Fibroblast of the conjunctiva (primary cell): Measurements from ENCODE around the gene USP5.
"Not testable (repeated sequence)": the region's sequence is repeated elsewhere in the genome, so short reads cannot be mapped to it uniquely, and the experiment has no call there.

Experiments
- DNase-seq: peaks from one replicate; pipeline ENCODE4 v3.0.0-alpha.2; 2010; ENCODE audit warnings: low read depth

Gene USP5

DNA sequence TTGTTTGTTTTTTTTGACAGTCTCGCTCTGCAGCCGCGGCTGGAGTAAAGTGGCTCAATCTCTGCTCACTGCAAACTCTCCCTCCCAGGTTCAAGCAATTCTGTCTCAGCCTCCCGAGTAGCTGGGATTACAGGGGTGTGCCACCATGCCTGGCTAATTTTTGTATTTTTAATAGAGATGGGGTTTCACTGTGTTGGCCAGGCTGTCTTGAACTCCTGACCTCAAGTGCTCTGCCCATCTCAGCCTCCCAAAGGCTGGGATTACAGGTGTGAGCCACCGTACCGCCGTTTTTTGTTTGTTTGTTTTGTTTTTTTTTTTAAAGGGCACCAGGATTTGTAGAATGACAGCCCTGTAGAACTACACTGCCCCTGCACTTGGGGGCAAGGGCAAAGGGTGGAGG, 36.8 kb downstream of the USP5 start:
- DNase-seq: not testable (repeated sequence)

DNA sequence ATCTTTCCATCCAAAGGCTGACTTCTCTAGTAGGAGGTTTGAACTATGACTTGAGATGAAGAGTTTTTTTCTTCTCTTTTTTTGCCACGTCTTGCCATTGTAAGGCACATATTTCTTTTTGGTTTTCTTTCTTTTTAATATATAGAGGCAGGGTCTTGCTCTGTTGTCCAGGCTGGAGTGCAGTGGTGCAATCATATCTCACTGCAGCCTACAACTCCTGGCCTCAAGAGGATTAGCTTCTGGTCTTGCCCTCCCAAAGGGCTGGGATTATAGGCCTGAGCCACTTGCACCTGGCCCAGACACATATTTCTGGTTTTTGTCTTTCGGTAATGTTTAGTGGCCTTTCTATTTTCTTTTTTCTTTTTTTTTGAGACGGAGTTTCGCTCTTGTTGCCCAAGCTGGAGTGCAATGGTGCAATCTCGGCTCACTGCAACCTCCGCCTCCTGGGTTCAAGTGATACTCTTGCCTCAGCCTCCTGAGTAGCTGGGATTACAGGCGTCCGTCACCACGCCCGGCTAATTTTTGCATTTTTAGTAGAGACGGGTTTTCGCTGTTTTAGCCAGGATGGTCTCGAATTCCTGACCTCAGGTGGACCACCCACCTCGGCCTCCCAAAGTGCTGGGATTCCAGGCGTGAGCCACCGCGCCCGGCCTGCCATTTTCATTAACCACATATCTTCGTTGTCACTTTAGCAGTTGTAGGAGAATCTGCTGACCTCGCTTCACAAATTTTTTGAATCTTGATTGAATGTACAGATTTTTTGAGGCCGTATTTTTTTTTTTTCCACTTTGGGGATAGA, 38.0 kb downstream of the USP5 start:
- DNase-seq: not testable (repeated sequence)

DNA sequence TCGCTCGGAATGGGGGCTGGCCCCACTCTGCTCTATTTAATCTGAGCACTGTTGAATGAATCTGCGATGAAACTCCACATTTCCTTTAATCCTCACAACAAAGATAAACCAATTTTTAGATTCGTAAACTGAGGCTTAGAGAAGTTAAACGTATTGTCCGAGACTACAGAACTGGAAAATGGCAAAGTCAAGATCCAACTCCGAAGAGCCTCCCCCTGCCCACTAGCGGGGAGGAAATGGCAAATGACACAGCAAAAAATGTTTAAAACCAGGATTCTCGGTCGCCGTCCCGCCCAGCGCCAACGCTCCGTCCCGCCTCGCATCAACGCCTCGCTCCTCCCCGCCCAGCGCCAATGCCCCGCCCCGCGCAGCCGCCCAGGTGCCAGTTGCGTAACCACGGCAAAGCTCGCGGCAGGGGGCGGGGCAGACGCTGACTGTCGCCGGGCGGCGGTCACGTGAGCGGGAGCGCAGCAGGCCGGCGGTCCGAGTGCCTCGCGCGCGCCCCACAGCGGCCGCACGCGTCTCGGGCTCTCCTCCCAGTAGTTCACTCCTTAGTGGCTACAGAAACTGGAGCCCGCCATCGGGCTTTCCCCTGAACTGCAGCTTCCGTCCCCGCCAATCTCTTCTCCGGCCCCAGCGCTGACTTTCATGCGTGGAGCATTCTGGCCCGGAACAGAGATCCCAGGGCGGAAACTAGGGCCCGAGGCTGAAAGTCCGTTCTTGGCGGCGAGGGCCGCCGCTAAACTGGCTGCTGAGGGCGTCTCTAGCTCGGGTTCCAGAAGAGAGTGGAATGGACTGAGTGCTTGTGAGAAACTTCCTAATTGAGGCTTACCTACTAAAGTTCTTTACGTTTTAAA, 39.1 kb downstream of the USP5 start:
- peak; percentile 94 for DNase-seq

DNA sequence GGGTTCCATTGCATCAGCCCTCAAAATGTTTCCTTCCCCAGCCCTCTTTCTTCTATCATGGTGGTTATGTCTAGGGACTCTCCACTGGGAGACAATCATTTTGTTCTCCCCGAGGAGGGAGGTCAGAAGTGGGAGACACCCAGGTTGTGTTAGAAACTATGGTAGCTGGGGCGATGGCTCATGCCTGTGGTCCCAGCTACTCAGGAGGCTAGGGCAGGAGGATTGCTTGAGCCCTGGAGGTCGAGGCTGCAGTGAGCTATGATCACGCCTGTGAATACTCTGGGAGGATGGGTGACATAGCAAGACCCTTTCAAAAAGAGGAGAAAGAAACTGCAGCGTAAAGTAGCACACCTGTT, 39.7 kb downstream of the USP5 start:
- DNase-seq: no peak

DNA sequence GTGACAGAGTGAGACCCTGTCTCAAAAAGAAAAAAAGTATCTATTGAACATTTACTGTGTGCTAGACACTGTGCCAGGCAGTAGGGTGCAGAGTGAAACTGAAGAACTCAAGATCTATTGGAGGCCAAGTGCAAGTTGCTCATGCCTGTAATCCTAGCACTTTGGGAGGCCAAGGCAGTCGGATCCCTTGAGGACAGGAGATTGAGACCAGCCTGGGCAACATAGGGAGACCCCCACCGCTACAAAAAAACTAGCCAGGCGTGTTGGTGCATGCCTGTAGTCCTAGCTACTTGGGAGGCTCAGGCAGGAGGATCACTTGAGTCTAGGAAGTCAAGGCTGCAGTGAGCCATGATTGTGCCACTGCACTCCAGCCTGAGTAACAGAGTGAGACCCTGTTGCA, 40.7 kb downstream of the USP5 start:
- DNase-seq: not testable (repeated sequence)

DNA sequence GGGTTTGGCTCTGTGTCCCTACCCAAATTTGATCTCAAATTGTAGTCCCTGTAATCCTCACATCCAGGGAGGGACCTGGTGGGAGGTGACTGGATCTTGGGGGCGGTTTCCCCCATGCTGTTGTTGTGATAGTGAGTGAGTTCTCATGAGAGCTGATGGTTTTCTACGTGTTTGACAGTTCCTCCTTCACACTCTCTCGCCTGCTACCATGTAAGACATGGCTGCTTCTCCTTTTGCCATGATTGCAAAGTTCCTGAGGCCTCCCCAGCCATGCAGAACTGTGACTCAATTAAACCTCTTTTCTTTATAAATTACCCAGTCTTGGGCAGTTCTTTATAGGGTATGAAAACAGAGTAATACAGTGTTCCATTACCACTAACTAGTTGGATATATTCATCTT, 42.4 kb downstream of the USP5 start:
- DNase-seq: no peak

DNA sequence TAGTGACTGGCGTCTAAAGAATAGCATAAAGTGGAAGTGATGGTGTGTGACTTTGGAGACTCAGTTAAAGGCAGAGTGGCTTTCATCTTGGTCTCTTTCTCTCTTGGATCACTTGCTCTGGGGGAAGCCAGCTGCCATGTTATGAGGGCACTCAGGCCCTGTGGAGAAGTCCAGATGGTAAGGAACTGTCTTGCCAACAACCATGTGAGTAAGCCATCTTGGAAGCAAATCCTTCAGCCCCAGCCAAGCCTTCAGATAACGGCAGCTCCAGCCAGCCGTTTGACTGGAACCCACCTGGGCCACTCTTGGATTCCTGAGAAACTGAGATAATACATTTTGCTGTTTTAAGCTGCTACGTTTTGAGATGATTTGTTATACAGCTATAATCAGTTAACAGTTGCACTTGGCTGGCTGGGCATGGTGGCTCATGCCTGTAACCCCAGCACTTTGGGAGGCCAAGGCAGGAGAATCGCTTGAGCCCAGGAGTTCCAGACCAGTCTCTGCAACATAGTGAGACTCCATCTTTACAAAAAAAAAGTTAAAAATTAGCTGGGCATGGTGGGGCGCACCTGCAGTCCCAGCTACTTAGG, 45.0 kb downstream of the USP5 start:
- no peak for DNase-seq

DNA sequence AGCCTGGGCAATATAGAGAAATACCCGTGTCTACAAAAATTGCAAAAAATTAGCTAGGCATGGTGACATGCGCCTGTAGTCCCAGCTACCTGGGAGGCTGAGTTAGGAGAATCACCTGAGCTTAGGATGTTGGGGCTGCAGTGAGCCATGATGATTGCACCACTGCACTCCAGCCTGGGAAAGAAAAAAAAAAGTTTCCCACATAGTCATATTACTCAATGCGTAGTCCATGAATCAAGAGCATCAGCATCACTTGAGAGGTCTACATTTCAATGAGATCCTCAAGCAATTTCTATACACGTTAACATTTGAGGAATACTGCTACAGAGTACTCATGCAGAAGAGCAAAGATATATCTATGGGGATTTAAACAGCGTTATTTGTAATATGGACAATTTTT, 47.5 kb downstream of the USP5 start:
- DNase-seq: no peak

DNA sequence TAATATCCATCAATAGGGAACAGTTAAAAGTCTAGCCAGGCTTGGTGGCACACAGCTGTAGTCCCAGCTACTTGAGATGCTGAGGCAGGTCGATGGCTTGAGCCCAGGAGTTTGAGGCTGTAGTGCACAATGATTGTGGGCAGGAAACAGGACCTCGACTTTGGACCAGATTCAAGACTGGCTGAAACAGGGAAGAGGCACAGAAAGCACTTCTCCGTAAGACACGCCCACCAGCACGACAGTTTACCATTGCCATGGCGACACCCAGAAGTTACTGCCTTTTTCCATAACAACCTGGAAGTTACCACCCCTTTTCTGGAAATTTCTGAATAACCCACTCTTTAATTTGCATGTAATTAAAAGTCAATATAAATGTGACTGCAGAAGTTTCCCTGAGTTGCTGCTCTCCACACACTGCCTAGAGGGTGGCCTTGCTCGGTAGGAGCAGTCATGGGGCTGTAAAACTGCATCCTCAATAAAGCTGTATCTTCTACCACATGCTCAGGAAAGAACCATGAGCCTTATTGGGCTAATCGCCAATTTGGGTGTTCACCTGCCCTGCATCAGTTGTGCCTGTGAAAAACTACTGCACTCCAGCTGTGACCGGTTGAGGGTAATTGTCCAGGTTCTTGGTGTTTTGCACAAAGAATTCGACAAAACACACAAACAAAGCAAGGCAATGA, 48.0 kb downstream of the USP5 start:
- DNase-seq: no peak

DNA sequence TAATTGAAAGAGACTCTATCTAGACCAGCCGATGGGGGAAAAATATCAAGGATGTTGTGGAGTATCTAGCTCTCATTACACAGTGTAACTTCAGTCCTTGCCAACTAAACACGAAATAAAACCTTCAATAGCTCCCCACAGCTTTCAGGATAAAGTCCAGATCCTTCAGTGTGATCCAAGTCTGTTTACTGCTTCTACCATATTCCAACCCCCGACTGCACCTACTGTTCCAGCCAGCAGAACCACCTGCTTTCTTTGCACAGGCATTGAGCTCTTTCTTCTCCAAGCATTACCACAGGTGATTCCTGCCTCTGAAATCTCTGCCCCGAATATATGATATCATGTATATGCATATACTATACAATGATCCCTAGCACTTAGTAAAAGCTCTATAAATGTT, 50.5 kb downstream of the USP5 start:
- DNase-seq: no peak

DNA sequence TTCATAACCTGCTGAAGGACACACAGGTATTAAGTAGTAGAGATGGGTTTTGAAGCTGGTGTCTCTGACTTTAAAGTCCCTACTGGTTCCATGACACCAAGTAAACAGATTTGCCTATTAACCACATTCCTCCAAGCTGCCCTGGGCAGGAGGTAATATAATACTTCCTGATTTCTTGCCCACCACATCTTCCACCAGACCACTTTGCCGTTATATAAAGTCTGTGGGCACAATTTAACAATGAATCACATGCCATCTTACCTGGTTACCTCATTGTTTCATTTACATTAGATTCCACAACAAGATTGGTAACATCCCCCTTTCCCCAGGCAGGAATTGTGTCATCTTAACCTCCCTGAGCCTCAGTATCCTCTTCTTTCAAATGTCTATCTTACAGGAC, 51.8 kb downstream of the USP5 start:
- no peak for DNase-seq

DNA sequence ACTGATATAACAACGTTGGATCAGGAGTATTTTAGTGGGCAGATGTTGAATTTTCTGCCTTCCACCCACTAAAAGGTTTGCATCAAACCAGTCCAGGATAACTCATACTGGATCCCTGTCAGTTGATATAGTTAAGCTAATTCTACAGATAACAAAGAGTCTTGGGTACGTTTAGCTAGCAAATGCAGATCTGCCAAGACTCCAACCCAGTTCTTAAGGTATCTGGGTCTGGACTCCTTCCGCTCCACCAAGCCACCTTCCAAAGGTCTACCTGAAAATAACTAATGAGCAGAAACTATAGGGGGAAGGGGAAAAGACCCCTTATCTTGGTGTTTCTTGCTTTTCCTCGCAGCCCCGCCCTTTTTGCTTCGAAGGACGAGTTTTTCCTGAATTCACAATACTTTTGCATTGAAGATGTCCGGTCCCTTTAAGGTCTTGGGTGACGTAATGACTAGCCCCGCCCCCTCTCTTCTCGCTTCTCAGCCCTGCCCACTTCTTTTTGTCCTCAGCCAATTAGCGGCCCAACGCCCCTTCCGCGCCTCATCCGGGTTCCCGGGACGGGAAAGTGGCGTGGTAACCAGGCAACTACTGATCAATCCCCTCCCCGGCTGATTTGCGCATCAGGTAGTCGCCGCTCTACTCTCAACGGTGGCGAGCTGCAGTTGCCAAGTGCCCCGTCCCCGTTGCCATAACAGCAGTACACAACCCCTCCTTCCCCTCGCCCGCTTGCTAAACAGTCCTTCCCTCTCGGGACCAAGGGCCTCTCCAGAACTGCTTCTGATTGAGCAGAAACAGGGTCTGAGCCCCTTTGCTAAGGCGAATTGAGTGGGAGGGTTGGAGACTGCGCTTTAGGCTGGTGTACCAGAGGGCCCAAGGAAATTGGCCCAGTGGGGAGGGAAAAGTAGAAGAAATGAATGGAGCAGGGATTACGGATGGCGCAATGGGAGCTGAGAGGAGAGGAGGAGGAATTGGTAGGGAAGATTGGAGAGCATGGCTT, 52.6 kb downstream of the USP5 start, which contains the start of gene LRRC23:
Gene LRRC23, plus strand, starts transcription at position 543 of the 997 bp plus-strand sequence. CDS start 812 bp downstream, outside the sequence.
- peak; percentile 91 for DNase-seq

DNA sequence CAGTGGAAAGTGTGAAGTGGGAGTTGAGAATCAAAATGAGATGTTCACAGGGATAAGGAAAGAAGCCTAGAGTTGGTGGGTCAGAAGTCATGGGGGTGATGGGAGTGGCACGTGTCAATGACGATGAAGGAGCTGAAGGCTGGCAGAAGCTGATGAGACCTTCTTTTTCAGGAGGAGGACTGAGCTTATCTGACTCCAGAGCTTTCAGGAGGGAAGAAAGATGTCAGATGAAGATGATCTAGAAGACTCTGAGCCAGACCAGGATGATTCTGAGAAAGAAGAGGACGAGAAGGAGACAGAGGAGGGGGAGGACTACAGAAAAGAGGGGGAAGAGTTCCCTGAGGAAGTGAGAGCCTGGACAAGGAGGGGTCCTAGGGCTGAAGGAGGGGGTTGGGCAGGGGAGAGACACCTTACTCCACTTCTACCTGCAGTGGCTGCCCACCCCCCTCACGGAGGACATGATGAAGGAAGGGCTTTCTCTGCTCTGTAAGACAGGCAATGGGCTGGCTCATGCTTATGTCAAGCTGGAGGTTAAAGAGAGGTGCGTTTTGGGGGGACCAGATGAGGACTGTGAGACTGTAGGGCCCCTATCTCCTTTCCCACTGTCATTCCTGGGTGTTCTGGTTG, 53.6 kb downstream of the USP5 start:
- no peak for DNase-seq

DNA sequence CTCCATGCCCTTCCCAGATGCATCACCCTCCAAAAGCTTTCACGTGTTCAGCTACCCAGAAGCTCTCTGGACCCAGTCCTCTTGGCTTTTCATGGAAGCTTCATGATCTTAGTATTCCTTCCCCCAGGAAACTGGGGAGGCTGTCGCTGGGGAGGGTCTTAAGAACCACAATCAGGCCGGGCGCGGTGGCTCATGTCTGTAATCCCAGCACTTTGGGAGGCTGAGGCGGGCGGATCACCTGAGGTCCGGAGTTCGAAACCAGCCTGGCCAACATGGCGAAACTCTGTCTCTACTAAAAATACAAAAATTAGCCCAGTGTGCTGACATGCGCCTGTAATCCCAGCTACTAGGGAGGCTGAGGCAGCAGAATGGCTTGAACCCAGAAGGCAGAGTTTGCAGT, 56.2 kb downstream of the USP5 start:
- not testable (repeated sequence) for DNase-seq

DNA sequence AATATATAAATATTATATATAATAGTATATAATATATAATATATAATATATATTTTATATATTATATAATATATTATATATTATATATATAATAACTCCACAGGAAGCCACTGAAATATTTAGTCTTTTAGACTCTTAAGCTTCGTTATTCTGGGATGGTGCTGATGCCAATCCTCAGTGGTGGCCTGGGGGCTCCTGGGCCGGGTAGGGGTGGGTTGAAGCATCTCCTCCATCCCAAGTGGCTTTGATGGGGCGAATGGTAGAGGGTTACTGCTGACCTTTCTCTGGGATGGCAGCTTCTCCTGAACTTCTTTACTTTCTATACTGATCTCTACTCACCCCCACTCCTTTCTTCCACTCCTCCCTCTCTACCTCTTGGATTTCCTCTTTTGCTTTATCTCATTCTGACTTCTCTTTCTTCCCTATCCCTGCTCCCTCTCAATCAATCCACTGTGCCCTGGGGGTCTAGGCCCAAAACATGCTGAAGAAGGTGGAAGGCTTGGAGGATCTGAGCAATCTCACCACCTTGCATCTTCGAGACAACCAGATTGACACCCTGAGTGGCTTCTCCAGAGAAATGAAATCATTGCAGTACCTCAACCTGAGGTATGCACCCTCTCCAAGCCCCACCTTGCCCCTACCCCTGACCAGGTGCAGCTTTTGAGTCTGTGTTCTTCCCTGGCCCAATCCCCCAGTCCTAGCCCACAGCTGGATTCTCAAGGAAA, 57.6 kb downstream of the USP5 start:
- DNase-seq: no peak

DNA sequence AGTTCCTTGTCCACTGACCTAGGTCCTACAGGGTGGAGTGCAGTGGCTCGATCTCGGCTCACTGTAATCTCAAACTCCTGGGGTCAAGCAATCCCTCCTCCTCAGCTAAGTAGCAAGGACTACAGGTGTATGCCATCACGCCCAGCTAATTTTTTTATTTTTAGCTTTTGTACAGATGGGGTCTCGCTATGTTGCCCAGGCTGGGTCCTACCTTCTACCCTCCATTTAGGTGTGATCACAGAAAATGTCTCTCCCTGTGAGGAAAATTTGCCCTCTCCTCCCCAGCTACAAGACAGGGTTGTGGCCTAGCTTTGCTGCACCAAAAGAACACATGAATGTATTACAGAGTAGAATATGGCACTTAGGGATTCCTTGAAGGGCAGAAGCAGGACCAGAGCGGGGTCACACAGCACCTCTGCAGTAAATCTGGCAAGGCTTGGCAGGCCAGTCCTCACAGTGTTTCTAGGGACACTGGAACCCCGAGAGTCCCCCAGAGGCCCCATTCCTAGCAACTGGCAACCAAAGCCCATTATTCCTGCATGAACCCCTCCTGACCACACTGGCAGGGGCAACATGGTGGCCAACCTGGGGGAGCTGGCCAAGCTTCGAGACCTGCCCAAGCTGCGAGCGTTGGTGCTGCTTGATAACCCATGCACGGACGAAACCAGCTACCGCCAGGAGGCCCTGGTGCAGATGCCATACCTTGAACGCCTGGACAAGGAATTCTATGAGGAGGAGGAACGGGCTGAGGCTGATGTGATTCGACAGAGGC, 60.4 kb downstream of the USP5 start:
- no peak for DNase-seq

DNA sequence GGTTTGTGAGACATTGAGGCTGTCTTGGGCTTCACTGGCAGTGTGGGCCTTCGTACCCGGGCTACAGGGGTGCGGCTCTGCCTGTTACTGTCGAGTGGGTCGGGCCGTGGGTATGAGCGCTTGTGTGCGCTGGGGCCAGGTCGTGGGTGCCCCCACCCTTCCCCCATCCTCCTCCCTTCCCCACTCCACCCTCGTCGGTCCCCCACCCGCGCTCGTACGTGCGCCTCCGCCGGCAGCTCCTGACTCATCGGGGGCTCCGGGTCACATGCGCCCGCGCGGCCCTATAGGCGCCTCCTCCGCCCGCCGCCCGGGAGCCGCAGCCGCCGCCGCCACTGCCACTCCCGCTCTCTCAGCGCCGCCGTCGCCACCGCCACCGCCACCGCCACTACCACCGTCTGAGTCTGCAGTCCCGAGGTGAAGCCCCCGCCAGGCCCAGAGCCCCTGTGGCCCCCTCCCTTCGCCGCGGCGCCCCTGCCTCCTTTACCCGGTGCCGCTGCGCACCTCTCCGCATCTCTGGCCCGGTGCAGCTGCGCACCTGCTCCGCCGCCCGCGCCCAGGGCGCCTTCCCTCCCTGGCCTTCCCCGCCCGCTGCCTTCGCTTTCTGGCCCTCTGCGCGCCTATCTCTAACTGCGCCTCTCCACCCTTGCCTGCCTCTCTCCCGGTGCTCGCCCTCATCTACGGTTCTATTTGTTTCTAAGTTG, 62.4 kb downstream of the USP5 start, which contains the start of gene ENO2:
Gene ENO2, plus strand, starts transcription at position 335 of the 701 bp plus-strand sequence. CDS start 1,253 bp downstream, outside the sequence.
- no peak for DNase-seq
